GM19025 (cell line): ENCODE measurements around the gene SLC25A34.

Experiments
- ATAC-seq: cut with Tn5 transposase; IDR thresholded peaks from one replicate; pipeline ENCODE4 v1.9.1; 2021; ENCODE audit warnings: mild to moderate bottlenecking, low read depth, moderate library complexity; ENCODE audit not compliant: unreplicated experiment

Gene SLC25A34

GRCh38 chr1:15748690-15749398 lies 12.8 kb downstream of the SLC25A34 start:
- ATAC-seq, result no peak

DNA sequence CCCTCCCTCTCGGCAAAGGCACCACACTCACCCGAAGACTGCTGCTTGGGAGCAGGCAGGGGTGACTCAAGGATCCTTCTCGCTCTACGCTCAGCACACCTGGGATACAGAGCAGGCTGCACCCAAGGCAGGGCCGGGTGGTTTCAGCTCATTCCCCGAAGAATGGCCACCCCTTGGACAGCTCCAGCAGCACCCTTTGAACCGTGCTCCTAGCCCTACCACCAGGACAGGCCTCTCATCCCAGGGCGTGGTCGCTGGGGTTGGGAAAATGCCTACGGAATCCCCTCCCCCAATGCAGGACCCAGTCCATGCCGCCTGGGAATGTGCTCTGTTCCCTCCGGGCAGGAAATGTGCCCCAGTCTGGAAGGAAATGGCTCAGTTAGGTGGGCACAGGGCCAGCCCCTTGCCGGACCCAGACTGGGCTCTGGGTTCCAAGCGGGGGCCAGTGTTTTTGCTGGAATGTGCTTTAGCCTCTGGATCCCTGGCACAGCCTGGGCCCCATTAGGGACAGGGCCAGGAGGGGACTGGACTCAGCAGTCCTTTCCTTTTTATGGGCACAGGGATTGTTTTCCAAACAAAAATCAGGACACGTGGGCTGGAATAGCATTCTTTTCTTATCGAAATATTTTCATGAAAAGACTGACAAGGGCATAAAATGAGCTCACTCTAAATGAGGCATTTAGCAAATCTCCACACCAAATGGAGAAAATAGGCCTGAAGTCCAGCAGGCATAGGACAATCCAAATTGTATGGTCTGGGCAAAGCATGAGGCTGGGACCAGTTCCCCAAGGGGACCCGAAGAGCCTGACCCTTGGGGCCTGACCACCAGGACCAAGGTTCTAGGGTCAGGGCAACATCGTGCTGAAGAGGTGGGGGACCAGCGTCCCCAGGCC lies 13.6 kb downstream of the SLC25A34 start:
- no peak for ATAC-seq

- ATAC-seq, result no peak
Observed at GRCh38 chr1:15750924-15751323, 14.9 kb downstream of the SLC25A34 start.

DNA sequence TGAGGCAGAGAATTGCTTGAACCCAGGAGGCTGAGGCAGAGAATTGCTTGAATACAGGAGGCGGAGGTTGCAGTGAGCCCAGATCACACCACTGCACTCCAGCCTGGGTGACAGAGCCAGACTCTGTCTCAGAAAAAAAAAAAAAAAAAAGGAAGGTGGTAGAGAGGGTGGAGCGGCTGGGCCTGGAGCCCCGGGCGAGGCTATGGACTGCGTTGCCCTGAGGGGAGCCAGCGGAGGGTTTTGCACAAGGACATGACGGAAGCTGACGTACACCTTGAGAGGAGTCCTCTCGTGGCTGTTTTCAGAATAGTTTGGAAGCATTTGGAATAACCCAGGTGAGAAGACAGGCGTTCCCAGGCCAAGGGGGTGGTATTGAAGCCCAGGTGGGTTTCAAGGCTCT lies 15.7 kb downstream of the SLC25A34 start:
- no peak for ATAC-seq

- no peak for ATAC-seq
Observed at GRCh38 chr1:15753776-15754175, 17.7 kb downstream of the SLC25A34 start.

GRCh38 chr1:15755021-15755645 lies 19.1 kb downstream of the SLC25A34 start:
- ATAC-seq, result no peak

GRCh38 chr1:15755646-15756040 lies 19.6 kb downstream of the SLC25A34 start:
- no peak for ATAC-seq

DNA sequence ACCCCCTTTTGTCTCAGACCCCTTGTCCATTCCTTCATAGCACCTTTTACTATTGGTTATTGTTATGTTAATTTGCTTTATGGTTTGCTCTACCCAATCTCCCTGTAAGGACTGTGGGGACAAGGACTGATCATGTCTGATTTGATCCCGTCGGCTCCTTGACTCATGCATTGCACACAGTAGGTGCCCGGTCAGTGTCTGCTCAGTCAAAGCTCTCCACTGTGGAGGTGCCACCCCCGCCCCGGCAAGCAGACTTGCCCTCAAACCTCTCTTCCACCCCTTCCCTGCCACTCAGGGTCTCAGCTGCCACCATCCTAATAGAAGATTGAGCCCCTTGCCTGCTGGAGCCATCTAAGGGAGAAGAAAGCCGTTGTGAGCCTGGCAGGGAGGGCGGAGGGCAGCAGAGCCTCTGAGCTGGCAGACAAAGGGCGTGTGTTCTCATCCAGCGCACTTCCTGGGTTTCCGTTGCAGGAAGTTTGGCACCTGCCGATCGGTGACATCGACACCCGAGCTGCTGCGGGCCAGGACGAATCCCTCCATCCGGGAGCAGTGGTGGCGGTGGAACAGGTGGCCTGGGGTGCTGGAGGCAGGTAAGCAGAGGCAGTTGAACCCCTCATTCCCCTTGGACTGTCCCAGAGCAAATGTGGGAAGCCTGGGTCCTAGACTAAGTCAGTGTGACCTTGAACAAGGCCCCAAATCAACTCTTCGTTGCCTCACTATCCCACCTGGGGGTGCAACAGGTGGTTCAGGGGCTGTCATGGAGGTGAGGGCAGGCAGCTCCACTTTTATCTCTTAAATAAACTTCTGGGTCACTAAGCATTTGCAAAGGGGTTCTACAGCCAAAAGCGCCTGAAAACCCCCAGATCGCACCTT lies 20.3 kb downstream of the SLC25A34 start:
- ATAC-seq, result no peak

DNA sequence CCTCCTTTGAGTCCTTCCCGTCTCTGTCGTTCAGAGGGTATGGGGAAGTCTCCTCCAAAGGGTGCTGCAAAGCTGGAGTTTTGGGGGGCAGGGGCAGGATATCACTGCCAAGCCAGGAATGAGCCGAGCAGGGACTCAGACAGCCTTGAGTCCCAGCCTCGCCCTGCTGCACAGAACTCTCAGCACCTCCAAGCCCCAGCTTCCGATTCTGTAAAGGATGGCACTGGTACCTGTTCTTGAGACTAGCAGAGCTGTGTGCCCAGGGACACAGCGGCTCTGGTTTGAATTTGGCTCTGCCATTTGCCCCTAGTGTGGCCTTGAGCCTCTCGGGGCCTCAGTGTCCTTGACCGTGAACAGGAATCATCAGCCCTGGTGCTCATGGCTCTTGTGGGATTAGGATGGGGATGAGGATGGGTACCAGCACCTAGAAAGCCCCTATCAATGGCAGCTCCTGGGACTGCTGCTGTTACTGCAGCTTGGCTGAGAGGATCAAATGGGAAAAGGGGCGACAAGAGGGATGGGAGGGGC lies 21.0 kb downstream of the SLC25A34 start:
- no peak for ATAC-seq

DNA sequence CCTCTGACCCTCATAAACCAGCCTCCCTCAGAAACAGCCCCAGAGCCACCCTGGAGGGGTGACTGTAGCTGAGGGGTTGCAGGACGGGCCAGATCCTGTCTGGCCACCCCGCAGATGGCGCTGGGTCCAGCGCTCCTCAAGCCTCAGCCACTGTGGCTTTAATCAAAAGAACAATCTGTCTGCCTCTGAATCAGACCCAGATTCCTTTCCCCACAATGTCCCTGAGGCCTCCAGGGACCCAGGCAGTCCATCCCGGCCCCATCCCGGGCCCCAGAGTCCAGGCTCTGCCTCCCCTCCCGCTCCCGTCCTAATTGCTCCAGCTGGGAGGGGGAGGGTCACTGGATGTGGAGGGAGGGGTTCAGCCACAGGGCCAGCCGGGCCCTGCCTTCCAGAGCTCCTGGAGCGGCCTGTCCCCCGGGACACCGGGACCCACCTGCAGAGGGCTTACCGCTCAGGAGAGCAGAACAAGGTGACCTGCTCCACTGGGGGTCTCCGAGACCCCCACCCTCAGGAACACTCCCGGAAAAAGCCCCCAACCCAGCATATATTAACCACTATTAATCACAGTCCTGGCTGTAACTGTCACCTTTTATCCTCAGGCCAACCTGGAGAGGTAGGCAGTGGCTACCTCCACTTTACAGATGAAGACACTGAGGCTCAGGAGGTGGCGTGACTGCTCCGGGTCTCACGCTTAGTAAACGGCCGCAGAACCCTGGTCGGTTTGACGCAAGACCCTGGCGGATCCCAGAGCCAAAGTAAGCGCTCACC lies 21.7 kb downstream of the SLC25A34 start:
- ATAC-seq, result no peak

- no peak for ATAC-seq
Observed at GRCh38 chr1:15758343-15758931, 22.4 kb downstream of the SLC25A34 start, which contains the start of gene FBLIM1. TSS of gene FBLIM1 (plus strand) at chr1:15758795. CDS start at chr1:15764984, 6,189 bp downstream.

GRCh38 chr1:15758953-15759661 lies 23.0 kb downstream of the SLC25A34 start:
- ATAC-seq, result no peak

DNA sequence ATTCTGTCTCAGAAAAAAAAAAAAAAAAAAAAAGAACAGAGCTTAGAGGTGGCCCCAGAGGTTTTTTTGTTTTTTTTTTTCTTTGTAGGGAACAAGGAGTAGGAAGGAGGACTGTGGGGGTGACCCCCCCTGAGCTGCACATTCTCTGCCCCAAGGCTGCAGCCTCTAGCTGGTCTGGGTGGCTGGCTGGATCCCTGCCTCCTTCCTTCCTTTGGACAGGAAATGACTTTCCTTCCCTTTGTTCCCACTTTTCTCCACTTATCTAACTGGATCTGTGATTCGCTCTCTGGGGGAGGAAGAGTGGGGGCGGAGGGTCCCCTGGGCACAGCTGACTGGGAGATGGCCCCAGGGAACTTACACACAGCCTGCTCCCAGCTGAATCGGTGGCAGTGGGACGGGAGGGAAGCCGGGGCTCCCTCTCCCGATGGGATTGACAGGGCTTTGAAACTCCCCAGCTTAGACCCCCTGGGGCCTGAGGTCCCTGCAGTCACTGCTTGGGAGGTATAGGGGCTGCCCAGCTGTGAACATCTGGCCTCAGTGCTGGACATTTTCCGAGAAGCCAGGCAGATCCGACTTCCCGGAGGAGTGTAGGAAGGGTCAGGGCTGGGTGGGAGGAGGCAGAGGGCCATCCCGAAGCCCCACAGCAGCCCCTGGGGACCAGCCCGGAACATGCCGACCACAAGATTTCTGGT lies 24.6 kb downstream of the SLC25A34 start:
- ATAC-seq, result no peak

- ATAC-seq, result no peak
Observed at GRCh38 chr1:15761366-15762128, 25.5 kb downstream of the SLC25A34 start.

DNA sequence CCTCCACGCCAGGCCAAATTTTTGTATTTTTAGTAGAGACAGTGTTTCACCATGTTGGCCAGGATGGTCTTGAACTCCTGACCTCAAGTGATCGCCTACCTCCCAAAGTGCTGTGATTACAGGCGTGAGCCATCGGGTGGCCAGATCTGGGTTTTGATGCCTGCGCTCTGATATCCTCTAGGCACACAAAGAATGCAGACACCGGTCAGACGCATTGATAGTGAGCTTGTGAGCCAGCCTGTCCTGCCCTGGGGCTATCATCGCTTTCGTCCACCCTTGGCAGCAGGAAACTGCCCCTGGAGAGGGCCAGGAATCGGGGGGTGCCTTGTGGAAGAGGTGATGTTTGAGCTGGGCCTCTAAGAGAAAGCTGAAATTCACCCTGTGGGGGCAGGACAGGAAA lies 26.5 kb downstream of the SLC25A34 start:
- ATAC-seq, result no peak

DNA sequence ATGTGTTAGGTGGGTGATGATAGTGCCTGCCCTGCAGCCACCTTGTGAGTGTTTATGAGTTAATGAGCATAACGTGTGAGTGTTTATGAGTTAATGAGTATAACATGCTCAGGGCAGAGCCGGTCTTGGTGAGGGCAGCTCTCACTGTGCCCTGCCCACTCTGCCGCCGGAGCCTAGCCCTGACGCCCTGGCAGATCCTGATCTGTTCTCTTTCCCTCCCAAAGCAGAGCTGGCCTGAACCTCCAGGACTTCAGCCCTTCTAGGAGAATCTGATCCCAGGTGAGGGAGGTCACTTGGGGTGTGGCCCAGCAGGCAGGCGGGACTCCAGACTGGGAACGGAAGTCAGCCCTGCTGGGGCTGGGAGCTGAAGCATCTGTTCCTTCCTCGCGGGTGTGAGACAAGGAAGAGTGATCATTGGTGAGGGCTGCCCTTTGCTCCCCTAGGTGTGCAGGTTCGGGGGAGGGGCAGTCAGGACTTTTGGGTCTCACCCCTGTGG lies 28.3 kb downstream of the SLC25A34 start:
- ATAC-seq, result no peak

GRCh38 chr1:15764890-15765289 lies 28.8 kb downstream of the SLC25A34 start:
- no peak for ATAC-seq
